CD4-positive, alpha-beta T cell treated with Interleukin-4 for 1 hour (primary cell): ENCODE measurements around the gene ASIC1.
A peak's percentile ranks its signal among the peaks of the same experiment; 100 is the strongest.
"Not testable (repeated sequence)": the region's sequence is repeated elsewhere in the genome, so short reads cannot be mapped to it uniquely, and the experiment has no call there.

Experiments
- DNase-seq, 2 donors: peaks; one replicate each; pipeline ENCODE4 v3.0.0-alpha.2; 2020 to 2022

ASIC1 gene

DNA sequence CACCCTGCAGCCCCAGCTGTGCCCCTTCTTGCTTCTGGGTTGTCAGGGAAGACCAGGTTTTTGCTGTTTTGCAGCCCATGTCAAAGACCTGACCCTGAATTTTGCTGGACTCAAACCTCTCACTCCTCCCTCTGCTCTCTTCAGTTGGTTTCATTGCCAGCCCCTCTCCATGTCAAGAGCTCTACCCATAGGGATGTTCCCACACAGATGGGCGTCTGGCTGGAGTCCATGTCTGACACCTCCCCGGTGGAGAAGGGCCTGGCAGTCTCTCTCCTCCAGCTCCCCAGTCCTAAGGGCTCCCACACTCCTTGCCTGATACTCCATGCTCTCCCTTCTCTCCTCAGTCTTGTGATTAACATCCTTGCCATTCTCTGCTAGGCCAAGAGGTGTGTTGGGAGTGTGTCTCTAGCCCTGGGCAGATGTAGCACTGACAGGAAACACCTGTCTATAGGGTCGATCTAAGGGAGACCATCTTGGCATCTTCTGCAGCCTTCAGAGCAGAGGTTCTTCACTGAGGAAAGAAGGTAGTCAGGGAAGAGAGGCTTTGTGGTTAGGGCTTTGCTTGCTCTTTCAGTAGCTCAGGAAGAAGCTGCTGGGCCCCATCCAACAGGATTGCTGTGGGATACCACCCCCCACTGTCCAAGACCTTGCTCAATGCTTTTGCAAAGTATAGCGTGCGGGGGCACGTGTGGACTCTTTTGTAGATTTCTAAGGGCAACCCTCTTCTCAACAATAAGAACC is 4.7 kb downstream of the ASIC1 start:
- no peak for DNase-seq

- DNase-seq: no peak
Measured at GRCh38 chr12:50062728-50063460, 5.5 kb downstream of the ASIC1 start.

- no peak for DNase-seq
Measured at GRCh38 chr12:50065726-50066310, 8.4 kb downstream of the ASIC1 start.

DNA sequence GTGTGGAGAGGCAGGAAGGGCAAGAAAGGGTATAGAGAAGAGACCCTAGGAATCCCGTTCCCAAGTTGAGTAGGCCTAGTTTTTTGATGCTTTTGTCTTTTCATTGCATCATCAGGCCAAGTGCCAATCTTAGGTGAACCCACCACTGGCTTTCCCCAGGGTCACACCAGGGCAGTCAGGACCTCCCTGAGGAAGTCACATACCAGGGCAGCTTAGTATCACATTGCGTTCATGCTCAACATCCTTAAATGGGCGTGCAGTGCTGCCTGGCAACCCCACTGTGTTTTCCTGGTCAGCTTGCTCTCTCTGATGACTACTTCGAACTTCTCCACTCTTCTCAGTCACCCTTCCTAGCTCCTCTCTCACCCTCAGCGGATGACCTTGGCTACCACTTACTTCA is 9.0 kb downstream of the ASIC1 start:
- DNase-seq: no peak

DNA sequence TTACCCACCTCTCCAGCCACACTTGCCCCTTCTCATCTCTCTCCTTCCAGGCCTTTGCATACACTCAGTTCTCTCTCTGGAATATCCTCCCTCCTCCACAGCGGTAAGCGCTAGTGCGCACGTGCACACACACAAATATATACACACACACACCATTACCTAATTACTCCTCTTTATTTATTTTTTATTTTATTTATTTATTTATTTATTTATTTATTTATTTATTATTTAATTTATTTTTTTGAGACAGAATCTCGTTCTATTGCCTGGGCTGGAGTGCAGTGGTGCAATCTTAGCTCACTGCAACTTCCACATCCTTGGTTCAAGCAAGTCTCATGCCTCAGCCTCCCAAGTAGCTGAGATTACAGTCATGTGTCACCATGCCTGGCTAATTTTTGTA is 11.7 kb downstream of the ASIC1 start:
- DNase-seq: no peak

DNA sequence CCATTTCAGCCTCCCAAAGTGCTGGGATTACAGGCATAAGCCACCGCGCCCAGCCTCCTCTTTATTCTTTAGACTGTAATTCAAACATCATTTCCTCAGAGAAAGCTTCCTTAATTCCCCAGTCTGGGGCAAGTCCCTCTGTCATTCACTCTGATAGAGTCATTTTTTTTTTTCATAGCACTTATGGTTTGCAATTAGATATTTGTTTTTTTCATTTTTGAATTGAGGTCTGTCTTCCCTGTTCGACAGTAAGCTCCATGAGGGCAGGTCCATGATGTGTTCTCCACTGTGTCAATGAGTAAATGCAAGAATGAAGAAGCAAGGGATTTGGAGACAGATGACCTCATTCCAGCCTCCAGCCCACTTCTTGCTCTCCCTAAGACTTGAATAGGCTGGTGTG is 12.1 kb downstream of the ASIC1 start:
- no peak for DNase-seq

GRCh38 chr12:50070314-50071060 is 13.1 kb downstream of the ASIC1 start:
- DNase-seq: peak; percentile 61 to 70

GRCh38 chr12:50072198-50072907 is 15.0 kb downstream of the ASIC1 start:
- no peak for DNase-seq

- DNase-seq: no peak
Measured at GRCh38 chr12:50073206-50073605, 15.8 kb downstream of the ASIC1 start.

- DNase-seq: no peak
Measured at GRCh38 chr12:50073712-50074111, 16.3 kb downstream of the ASIC1 start.

DNA sequence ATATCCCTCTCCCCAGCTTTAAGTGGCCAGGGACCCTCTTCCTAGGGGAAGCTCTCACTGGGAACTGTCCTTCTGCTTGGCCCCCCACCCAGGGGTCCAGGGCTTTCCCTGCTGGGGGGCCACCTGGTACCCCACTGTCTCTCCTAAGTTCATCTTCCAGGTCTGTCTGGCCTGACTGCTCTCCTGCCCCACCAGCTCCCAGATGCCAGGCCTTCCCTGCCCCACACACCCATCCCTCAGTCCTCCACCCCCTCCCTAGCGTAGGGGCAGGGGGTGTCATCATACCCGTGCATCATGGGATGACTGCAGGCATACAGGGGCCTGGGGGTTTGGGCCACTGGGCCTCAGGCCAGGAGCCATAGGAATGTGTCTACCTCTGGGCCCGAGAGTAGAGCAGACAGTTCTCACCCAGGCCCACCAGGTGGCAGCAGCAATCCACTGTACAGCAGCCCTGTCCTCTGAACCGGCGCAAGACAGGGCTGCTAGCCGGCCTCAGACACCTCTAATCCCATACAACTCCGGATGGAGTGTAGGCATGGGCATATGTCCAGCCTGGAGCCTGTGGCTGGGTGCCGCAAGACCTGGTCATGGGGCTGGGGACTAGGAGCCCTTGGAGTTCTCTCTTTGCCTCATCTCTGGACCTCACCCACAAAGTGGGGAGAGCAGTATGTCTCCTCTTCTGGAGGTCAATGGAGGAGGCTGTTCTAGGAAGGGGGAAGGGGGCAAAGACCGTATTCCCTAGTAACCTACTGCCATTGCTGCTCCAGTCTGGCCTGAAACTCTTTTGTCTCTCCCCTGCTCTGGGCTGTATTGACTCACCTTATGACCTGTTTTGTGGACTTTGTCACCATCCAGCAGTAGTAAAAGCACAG is 17.8 kb downstream of the ASIC1 start:
- peak; percentile 81 to 82 for DNase-seq

DNA sequence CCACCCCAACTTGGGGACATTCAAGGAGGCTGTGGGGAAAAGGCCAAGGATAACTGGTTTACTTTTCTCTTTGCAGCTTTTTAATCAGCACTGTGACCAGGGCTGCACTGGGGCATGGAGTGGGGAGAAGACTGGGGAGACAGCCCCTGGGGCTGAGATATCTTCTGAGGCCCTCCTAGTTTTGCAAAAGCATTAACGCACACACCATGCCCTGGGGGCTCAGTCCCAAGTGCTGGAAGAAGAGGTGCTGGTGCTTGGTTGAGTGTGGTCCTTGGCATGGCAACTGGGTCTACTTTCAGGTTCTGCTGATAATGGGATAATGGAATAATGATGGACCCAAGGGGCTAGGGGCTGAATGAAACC is 18.4 kb downstream of the ASIC1 start:
- DNase-seq: no peak

DNA sequence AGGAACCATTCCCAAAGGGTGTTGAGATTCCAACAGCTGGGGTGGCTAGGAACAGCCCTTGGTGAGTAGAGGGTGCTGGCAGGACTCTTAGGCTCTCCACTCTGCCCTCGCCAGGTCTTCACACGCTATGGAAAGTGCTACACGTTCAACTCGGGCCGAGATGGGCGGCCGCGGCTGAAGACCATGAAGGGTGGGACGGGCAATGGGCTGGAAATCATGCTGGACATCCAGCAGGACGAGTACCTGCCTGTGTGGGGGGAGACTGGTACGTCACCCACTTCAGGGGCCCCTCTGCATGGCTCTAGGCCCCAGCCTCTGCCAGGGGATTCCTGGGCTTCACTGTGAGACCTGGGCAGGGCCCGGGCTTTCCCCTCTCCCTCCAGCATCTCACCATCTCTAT is 19.7 kb downstream of the ASIC1 start:
- no peak for DNase-seq

GRCh38 chr12:50078281-50078680 is 20.9 kb downstream of the ASIC1 start:
- no peak for DNase-seq

GRCh38 chr12:50079771-50080170 is 22.4 kb downstream of the ASIC1 start:
- DNase-seq: no peak

DNA sequence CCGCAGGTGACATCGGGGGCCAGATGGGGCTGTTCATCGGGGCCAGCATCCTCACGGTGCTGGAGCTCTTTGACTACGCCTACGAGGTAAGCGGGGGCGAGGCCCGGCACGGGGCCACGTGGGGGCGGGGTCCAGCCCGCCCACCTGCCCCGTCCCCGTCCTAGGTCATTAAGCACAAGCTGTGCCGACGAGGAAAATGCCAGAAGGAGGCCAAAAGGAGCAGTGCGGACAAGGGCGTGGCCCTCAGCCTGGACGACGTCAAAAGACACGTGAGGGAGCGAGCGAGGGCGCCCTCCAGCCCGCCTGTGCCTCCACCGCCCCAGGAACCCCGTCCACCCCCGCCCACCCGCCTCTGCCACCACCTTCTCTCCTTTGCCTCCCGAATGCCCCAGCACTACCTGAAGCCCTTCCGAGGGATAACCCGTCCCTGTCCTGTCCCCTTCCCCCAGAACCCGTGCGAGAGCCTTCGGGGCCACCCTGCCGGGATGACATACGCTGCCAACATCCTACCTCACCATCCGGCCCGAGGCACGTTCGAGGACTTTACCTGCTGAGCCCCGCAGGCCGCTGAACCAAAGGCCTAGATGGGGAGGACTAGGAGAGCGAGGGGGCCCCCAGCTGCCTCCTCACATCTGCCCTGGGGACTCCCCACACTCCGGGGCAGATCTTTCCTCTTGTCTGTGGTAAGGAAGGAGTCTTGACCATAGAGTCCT is 23.9 kb downstream of the ASIC1 start:
- DNase-seq: no peak

DNA sequence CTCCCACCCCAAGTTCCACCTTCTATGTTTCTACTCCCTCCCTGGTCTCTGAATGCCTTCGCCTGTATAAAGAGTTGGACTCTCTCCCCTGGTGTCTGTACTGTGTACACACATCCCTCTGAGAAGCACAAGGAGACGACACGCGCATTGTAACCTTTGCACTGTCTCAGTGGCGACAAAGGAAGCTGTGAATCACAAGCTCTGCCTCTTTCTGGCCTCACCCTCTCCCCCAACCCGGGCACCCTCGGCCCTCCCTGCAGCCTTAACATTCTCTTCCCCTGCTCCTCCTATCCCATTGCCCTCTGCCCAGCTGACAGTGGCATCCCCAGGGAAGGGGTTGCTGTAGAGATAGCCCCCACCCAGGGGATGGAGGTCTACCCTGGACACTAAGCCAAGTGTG is 25.2 kb downstream of the ASIC1 start:
- no peak for DNase-seq

DNA sequence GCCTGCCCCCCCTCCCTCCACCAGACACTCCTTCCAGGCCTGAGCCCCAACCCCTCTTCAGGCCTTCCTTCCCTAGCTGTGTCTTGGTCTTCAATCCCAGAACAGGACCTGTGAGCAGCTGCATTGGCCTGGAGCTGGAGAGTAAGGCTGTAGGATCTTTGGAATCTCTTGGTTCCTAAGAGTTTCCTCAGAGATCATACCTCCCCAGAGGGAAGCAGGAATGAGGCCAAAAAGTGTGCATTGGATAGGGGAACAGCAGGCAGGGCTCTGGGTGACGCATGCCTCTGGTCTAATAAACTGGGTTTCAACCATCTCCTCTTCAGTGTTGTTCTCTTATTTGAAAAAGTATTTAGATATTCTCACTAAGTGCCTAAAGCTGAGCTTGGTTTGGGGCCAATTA is 25.9 kb downstream of the ASIC1 start:
- no peak for DNase-seq

GRCh38 chr12:50084409-50084774 is 27.0 kb downstream of the ASIC1 start:
- DNase-seq: not testable (repeated sequence)

GRCh38 chr12:50084775-50085614 is 27.6 kb downstream of the ASIC1 start, which contains the start of gene SMARCD1:
SMARCD1 (plus strand) TSS chr12:50085342; CDS start chr12:50085370, 28 bp downstream.
- peak; percentile 91 for DNase-seq
